Fibroblast of lung (primary cell): ENCODE results near the gene PAM. TPM values are rescaled to one million over a fixed set of nuclear protein-coding genes. Genes with fewer than 3 reads are reported as not detected.

Experiments
- DNase-seq, 2 donors: peaks; one replicate each; pipeline versions ENCODE4 v3.0.0 to v3.0.0-alpha.2; 2010; ENCODE audit warnings: low read depth in 2 of 2
- H2AFZ ChIP-seq: 2 replicates; pipeline ENCODE4 v1.5.1; 2012; ENCODE audit warnings: low read length, control low read depth, inconsistent platforms
- H3K27ac ChIP-seq: 2 replicates; pipeline ENCODE4 v1.5.1; 2011; ENCODE audit warnings: low read length, control low read depth; ENCODE audit not compliant: insufficient read depth
- H3K27me3 ChIP-seq: 2 replicates; pipeline ENCODE4 v1.5.1; 2011; ENCODE audit warnings: mild to moderate bottlenecking, low read length; ENCODE audit not compliant: control insufficient read depth, insufficient read depth
- H3K36me3 ChIP-seq: 2 replicates; pipeline ENCODE4 v1.5.1; 2011; ENCODE audit warnings: low read length; ENCODE audit not compliant: control insufficient read depth, insufficient read depth
- H3K4me1 ChIP-seq: 2 replicates; pipeline ENCODE4 v1.5.1; 2011; ENCODE audit warnings: low read length; ENCODE audit not compliant: control insufficient read depth, insufficient read depth; ENCODE audit errors: extremely low read depth
- H3K4me2 ChIP-seq: 2 replicates; pipeline ENCODE4 v1.5.1; 2011; ENCODE audit warnings: low read length, control low read depth; ENCODE audit not compliant: insufficient read depth; ENCODE audit errors: extremely low read depth
- H3K4me3 ChIP-seq, 4 experiments: fragments of 200-600 bp in 1 of 4; sonication (generic) in 1 of 4; replicated peaks in 1 of 4; 2 replicates each; pipeline ENCODE4 v1.5.1; 2011 to 2016; ENCODE audit warnings: low read length in 4 of 4, low read depth in 3 of 4, mild to moderate bottlenecking in 3 of 4, control low read depth in 2 of 4, inconsistent platforms in 1 of 4, mixed read lengths in 1 of 4; ENCODE audit not compliant: insufficient read depth in 1 of 4; ENCODE audit errors: control extremely low read depth in 1 of 4
- H3K79me2 ChIP-seq: 2 replicates; pipeline ENCODE4 v1.5.1; 2012; ENCODE audit warnings: mild to moderate bottlenecking, low read length, inconsistent platforms; ENCODE audit not compliant: control insufficient read depth, insufficient read depth
- H3K9ac ChIP-seq: 2 replicates; pipeline ENCODE4 v1.5.1; 2011; ENCODE audit warnings: mild to moderate bottlenecking, low read length, control low read depth; ENCODE audit not compliant: insufficient read depth
- H3K9me3 ChIP-seq: 2 replicates; pipeline ENCODE4 v1.5.1; 2012; ENCODE audit warnings: low read depth, low read length; ENCODE audit not compliant: control insufficient read depth, insufficient read depth
- H4K20me1 ChIP-seq: 2 replicates; pipeline ENCODE4 v1.5.1; 2011; ENCODE audit warnings: low read length; ENCODE audit not compliant: control insufficient read depth, insufficient read depth; ENCODE audit errors: extremely low read depth
- CTCF ChIP-seq, 2 donors: IDR thresholded peaks in 1 of 2; conservative IDR thresholded peaks in 1 of 2; 1 replicate in 1 of 2; 2 replicates in 1 of 2; pipeline ENCODE4 v1.5.1; 2011 to 2012; ENCODE audit warnings: low read length in 2 of 2, control low read depth in 1 of 2, inconsistent platforms in 1 of 2, low read depth in 1 of 2, mild to moderate bottlenecking in 1 of 2
- EZH2 ChIP-seq: IDR thresholded peaks from 2 replicates; pipeline ENCODE4 v1.5.1; 2012; ENCODE audit warnings: low read length, control low read depth, mild to moderate bottlenecking; ENCODE audit errors: missing control alignments
- polyA plus RNA-seq, 2 donors: library from polyadenylated mRNA; depleted of rRNA in 1 of 2; stranded (reverse) in 1 of 2; unstranded in 1 of 2; fragments of >200 nt; gene quantifications; 2 replicates each; pipeline ENCODE4 v1.2.1, GENCODE V29; 2011 to 2012; ENCODE audit warnings: missing spikeins in 1 of 2
- total RNA-seq: library from RNA; depleted of rRNA; stranded (reverse); fragments of >200 nt; gene quantifications from 2 replicates; pipeline ENCODE4 v1.2.1, GENCODE V29; 2014

Gene PAM
- total and polyA plus RNA-seq, 2 donors (not counting 1 experiment from before 2014, with no cell fraction given), result 404 to 405 TPM

GRCh38 chr5:102807878-102808502, 52.9 kb downstream of the PAM start:
- Histone ChIP-seq H3K9ac (no peak overlapping the region), H3K4me1 (no peaks in the 10 kb centered on the region), H2AFZ (no peak overlapping the region), H3K36me3 (no peaks in the 10 kb centered on the region), H3K4me3 (no peak overlapping the region), H3K27ac (no peak overlapping the region), H3K79me2 (no peaks in the 10 kb centered on the region), H3K27me3 (no peaks in the 10 kb centered on the region), H4K20me1 (no peaks in the 10 kb centered on the region), H3K9me3 (no peaks in the 10 kb centered on the region), H3K4me2 (no peak overlapping the region)
- TF ChIP-seq CTCF (conservative IDR thresholded peaks at IDR 0.05 in 1 of 2, IDR thresholded peaks at IDR 0.05 in 1 of 2; ENCODE audit: low read depth in 1 of 2, low read length in 2 of 2) (no peak), EZH2 (no peak)
- peak; percentile 47 to 82 for DNase-seq

GRCh38 chr5:102809033-102809432, 53.9 kb downstream of the PAM start:
- H3K9ac ChIP-seq, result no peak overlapping the region
- no peak overlapping the region for H3K4me3 ChIP-seq
- no peaks in the 10 kb centered on the region for H4K20me1 ChIP-seq
- DNase-seq, result peak; percentile 24 to 33
- no peaks in the 10 kb centered on the region for H3K27me3 ChIP-seq
- H2AFZ ChIP-seq, result no peak overlapping the region
- H3K36me3 ChIP-seq, result no peaks in the 10 kb centered on the region
- no peak for TF ChIP-seq CTCF (conservative IDR thresholded peaks at IDR 0.05 in 1 of 2, IDR thresholded peaks at IDR 0.05 in 1 of 2; ENCODE audit: low read depth in 1 of 2, low read length in 2 of 2)
- TF ChIP-seq EZH2, result no peak
- H3K79me2 ChIP-seq, result no peaks in the 10 kb centered on the region
- no peaks in the 10 kb centered on the region for H3K9me3 ChIP-seq
- no peak overlapping the region for H3K27ac ChIP-seq
- H3K4me1 ChIP-seq, result no peaks in the 10 kb centered on the region
- H3K4me2 ChIP-seq, result no peak overlapping the region

GRCh38 chr5:102811972-102812371, 56.9 kb downstream of the PAM start:
- Histone ChIP-seq H3K27ac (no peak overlapping the region), H3K79me2 (no peaks in the 10 kb centered on the region), H3K4me1 (no peaks in the 10 kb centered on the region), H4K20me1 (no peaks in the 10 kb centered on the region), H3K4me2 (no peak overlapping the region), H3K9ac (no peak overlapping the region), H3K9me3 (no peaks in the 10 kb centered on the region), H2AFZ (no peak overlapping the region), H3K27me3 (no peaks in the 10 kb centered on the region), H3K4me3 (no peak overlapping the region), H3K36me3 (no peaks in the 10 kb centered on the region)
- DNase-seq, result peak; percentile 52 to 70
- TF ChIP-seq CTCF (conservative IDR thresholded peaks at IDR 0.05 in 1 of 2, IDR thresholded peaks at IDR 0.05 in 1 of 2; ENCODE audit: low read depth in 1 of 2, low read length in 2 of 2), result no peak
- no peak for TF ChIP-seq EZH2
